Stomach smooth muscle (tissue), 2 donors: ENCODE data around the gene CDK5.
A peak's percentile ranks its signal among the peaks of the same experiment; 100 is the strongest.

ENCODE experiments used
- H3K27ac ChIP-seq: one replicate; pipeline ENCODE4 v1.7.0; 2013; ENCODE audit warnings: mild to moderate bottlenecking, low read length, inconsistent platforms
- H3K27me3 ChIP-seq, 2 donors: one replicate each; pipeline ENCODE4 v1.7.0; 2013; ENCODE audit warnings: low read length in 2 of 2; ENCODE audit not compliant: insufficient read depth in 2 of 2, control insufficient read depth in 1 of 2
- H3K36me3 ChIP-seq, 2 donors: one replicate each; pipeline ENCODE4 v1.7.0; 2013; ENCODE audit warnings: low read length in 2 of 2; ENCODE audit not compliant: control insufficient read depth in 2 of 2, insufficient read depth in 2 of 2
- H3K4me1 ChIP-seq: one replicate; pipeline ENCODE4 v1.7.0; 2013; ENCODE audit warnings: low read length; ENCODE audit not compliant: control insufficient read depth, insufficient read depth
- H3K4me3 ChIP-seq, 2 donors: one replicate each; pipeline ENCODE4 v1.7.0; 2013; ENCODE audit warnings: low read length in 2 of 2
- H3K9ac ChIP-seq, 2 donors: one replicate each; pipeline ENCODE4 v1.7.0; 2013; ENCODE audit warnings: low read length in 2 of 2, mild to moderate bottlenecking in 1 of 2
- H3K9me3 ChIP-seq, 2 donors: one replicate each; pipeline ENCODE4 v1.7.0; 2013; ENCODE audit warnings: low read length in 2 of 2; ENCODE audit not compliant: control insufficient read depth in 2 of 2
- donor health status: healthy.
- donor health status: Pancreatic carcinoma.

Gene CDK5

GRCh38 chr7:151017953-151018420 lies 39.7 kb downstream of the CDK5 start:
- Histone ChIP-seq H3K36me3 (no peaks in the 10 kb centered on the region), H3K27me3 (peaks cover 41 to 54% of the 10 kb centered on the region in 2 donors), H3K9me3 (no peaks in the 10 kb centered on the region), H3K27ac (no peak overlapping the region), H3K9ac (no peak overlapping the region), H3K4me1 (peaks cover 27% of the 10 kb centered on the region), H3K4me3 (peak overlapping the region; percentile 57 to 58)

DNA sequence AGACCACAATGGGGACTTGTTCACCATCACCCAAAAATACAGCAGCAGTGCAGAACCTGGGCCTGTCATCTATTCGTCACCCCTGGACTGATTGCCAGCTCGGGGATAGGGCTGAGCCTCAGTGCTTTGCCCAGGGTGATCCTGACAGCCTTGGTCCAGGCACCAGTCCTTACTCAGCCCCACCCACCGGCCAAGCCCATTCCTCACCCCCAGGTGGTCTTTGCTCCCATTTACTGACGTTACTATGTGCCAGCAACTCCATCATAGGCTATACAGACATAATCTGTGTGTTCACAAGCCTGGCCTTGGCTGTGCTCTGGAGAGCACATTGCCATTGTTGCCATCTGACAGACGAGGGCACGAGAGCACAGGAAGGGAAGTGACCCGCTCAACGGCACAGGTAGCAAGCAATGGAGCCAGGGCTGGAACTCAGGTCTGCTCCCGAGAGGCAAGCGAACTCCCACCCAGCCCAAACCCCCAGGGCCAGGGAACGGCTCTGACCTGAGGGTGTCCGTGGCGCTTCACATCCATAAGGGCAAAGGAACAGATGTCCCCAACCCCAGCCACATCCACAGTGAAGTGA lies 40.2 kb downstream of the CDK5 start:
- Histone ChIP-seq H3K9me3 (no peaks in the 10 kb centered on the region), H3K27me3 (peaks cover 42 to 59% of the 10 kb centered on the region in 2 donors), H3K36me3 (no peaks in the 10 kb centered on the region), H3K27ac (no peak overlapping the region), H3K4me1 (peaks cover 33% of the 10 kb centered on the region), H3K9ac (no peak overlapping the region), H3K4me3 (no peak overlapping the region)

- H3K27me3 ChIP-seq = peaks cover 45 to 63% of the 10 kb centered on the region in 2 donors
- H3K36me3 ChIP-seq = no peaks in the 10 kb centered on the region
- no peak overlapping the region for H3K27ac ChIP-seq
- peaks cover 33% of the 10 kb centered on the region for H3K4me1 ChIP-seq
- H3K9ac ChIP-seq = no peak overlapping the region
- no peaks in the 10 kb centered on the region for H3K9me3 ChIP-seq
- H3K4me3 ChIP-seq = no peak overlapping the region
Observed at GRCh38 chr7:151016942-151017341, 40.8 kb downstream of the CDK5 start.

- Histone ChIP-seq H3K36me3 (no peaks in the 10 kb centered on the region), H3K4me3 (no peak overlapping the region), H3K9ac (no peak overlapping the region), H3K9me3 (no peaks in the 10 kb centered on the region), H3K4me1 (peaks cover 33% of the 10 kb centered on the region), H3K27ac (no peak overlapping the region), H3K27me3 (peaks cover 47 to 63% of the 10 kb centered on the region in 2 donors)
Observed at GRCh38 chr7:151016505-151016904, 41.2 kb downstream of the CDK5 start.

- peaks cover 33% of the 10 kb centered on the region for H3K4me1 ChIP-seq
- no peak overlapping the region for H3K27ac ChIP-seq
- no peaks in the 10 kb centered on the region for H3K9me3 ChIP-seq
- H3K27me3 ChIP-seq = peaks cover 47 to 63% of the 10 kb centered on the region in 2 donors
- H3K4me3 ChIP-seq = no peak overlapping the region
- H3K36me3 ChIP-seq = no peaks in the 10 kb centered on the region
- no peak overlapping the region for H3K9ac ChIP-seq
Observed at GRCh38 chr7:151015967-151016366, 41.7 kb downstream of the CDK5 start.

DNA sequence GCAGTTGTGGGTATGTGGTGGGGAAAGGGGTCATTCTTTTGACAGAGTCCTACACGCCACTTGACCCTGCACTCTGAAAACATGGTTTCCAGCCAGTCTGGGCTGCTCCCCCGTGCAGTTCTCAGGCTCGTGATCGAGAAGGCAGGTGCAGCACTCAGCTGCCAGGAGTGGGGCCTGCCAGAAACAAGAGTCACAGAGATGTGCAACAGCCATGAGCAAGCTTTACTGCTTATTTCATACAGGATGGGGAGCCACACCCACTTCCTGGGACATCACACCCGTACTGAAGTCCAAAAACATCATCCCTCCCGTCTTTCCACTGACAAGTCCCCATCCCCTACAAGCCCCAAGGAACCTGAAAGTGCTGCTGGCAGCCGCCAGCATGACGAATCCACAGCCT lies 42.7 kb downstream of the CDK5 start:
- peaks cover 45 to 59% of the 10 kb centered on the region in 2 donors for H3K27me3 ChIP-seq
- H3K27ac ChIP-seq = no peak overlapping the region

GRCh38 chr7:151013733-151014497 lies 43.8 kb downstream of the CDK5 start:
- Histone ChIP-seq H3K27ac (no peak overlapping the region), H3K27me3 (peaks cover 43 to 60% of the 10 kb centered on the region in 2 donors), H3K9me3 (no peaks in the 10 kb centered on the region), H3K9ac (peak overlapping the region; percentile 15 to 42), H3K36me3 (no peaks in the 10 kb centered on the region), H3K4me3 (peak overlapping the region; percentile 57 to 67), H3K4me1 (peaks cover 33% of the 10 kb centered on the region)

More for the DNA sequence above, 42.7 kb downstream of the CDK5 start:
- Histone ChIP-seq H3K4me1 (peaks cover 35% of the 10 kb centered on the region), H3K36me3 (no peaks in the 10 kb centered on the region), H3K4me3 (no peak overlapping the region), H3K9me3 (no peaks in the 10 kb centered on the region), H3K9ac (no peak overlapping the region)

DNA sequence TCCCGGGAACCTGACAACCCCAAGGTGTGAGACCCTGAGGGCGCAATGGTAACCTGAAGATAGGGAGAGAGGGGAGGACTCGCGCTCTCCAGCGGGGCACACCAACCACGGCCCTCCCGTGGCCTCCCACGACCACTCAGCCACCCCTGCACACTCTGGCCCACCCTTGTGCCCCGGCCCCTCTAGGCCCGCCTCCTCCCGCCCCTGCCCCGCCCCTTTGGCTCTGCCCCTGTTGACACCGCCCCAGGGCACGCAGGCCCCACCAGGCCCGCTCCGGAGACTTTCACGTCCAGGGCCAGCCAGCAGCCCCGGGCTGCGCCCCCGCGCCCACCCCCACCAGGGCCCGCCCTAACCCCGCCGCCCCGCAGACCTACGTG lies 44.4 kb downstream of the CDK5 start:
- Histone ChIP-seq H3K27me3 (peaks cover 41 to 58% of the 10 kb centered on the region in 2 donors), H3K4me3 (peak overlapping the region in 1 of 2 donors; percentile 67), H3K27ac (no peak overlapping the region), H3K9me3 (no peaks in the 10 kb centered on the region), H3K4me1 (peaks cover 33% of the 10 kb centered on the region), H3K36me3 (no peaks in the 10 kb centered on the region), H3K9ac (no peak overlapping the region)

GRCh38 chr7:151012911-151013347 lies 44.8 kb downstream of the CDK5 start:
- Histone ChIP-seq H3K9me3 (no peaks in the 10 kb centered on the region), H3K9ac (no peak overlapping the region), H3K4me1 (peaks cover 29% of the 10 kb centered on the region), H3K27me3 (peaks cover 40 to 57% of the 10 kb centered on the region in 2 donors), H3K4me3 (no peak overlapping the region), H3K36me3 (no peaks in the 10 kb centered on the region), H3K27ac (no peak overlapping the region)

DNA sequence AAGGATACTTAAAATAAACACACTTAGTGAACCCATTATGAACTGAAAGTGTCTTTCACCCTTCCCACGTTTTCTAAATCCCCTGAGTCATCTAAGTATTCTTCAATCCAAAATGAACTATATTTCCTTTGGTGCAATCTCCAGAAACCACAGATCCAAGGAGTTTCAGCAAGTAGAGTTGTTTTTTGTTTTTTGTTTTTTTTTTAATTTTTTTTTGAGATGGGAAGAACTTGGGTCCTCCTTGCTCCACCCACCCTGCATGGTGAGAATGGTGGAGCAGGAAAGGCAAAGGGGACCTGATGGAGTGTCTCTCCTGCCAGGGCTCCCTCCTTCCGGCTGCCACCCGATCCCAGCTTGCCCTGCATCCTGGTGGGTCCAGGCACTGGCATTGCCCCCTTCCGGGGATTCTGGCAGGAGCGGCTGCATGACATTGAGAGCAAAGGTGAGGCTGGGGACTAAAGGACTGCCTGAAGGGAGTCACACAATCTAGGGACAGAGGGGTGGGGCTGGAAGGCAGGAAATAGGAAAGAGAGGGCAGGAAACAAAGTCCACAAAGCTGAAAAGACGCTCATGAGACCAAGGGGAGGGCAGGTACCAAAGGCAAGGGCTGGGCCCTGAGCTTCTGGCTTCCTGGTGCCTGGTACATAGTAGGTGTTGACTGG lies 45.5 kb downstream of the CDK5 start:
- H3K9ac ChIP-seq = no peak overlapping the region
- H3K4me3 ChIP-seq = no peak overlapping the region
- no peaks in the 10 kb centered on the region for H3K9me3 ChIP-seq
- peaks cover 29% of the 10 kb centered on the region for H3K4me1 ChIP-seq
- no peaks in the 10 kb centered on the region for H3K36me3 ChIP-seq
- peaks cover 32 to 49% of the 10 kb centered on the region in 2 donors for H3K27me3 ChIP-seq
- no peak overlapping the region for H3K27ac ChIP-seq
